Kasumi-1 (cell line): ENCODE data around the gene RPN1.
A peak's percentile ranks its signal among the peaks of the same experiment; 100 is the strongest.

ENCODE experiments used
- DNase-seq, 2 experiments: peaks; one replicate each; lab custom pipeline; 2025; lab: John Stamatoyannopoulos, UW

RPN1 gene

GRCh38 chr3:128648940-128649663, 1.5 kb downstream of the RPN1 start:
- no peak for DNase-seq

- DNase-seq = no peak
These were observed 2.2 kb downstream of the RPN1 start for GRCh38 chr3:128648402-128648801.

- no peak for DNase-seq
These were observed 3.3 kb downstream of the RPN1 start for GRCh38 chr3:128647307-128647706.

- DNase-seq = no peak
These were observed 16.5 kb downstream of the RPN1 start for GRCh38 chr3:128634075-128634611.

- DNase-seq = no peak
These were observed 18.3 kb downstream of the RPN1 start for GRCh38 chr3:128632301-128632700.

- no peak for DNase-seq
These were observed 20.7 kb downstream of the RPN1 start for GRCh38 chr3:128629936-128630335.

- no peak for DNase-seq
These were observed 25.1 kb downstream of the RPN1 start for GRCh38 chr3:128625409-128625945.

GRCh38 chr3:128624526-128625138, 26.0 kb downstream of the RPN1 start:
- no peak for DNase-seq

GRCh38 chr3:128623762-128624176, 26.8 kb downstream of the RPN1 start:
- DNase-seq = no peak

GRCh38 chr3:128621931-128622330, 28.7 kb downstream of the RPN1 start:
- DNase-seq = no peak

GRCh38 chr3:128621234-128621633, 29.4 kb downstream of the RPN1 start:
- DNase-seq = no peak

GRCh38 chr3:128620268-128620691, 30.3 kb downstream of the RPN1 start:
- DNase-seq = no peak

GRCh38 chr3:128619146-128619890, 31.3 kb downstream of the RPN1 start:
- peak; percentile 15 to 23 for DNase-seq

GRCh38 chr3:128618398-128618726, 32.3 kb downstream of the RPN1 start:
- DNase-seq = no peak

- peak; percentile 96 to 97 for DNase-seq
These were observed 32.8 kb downstream of the RPN1 start for GRCh38 chr3:128617557-128618397.

- no peak for DNase-seq
These were observed 33.4 kb downstream of the RPN1 start for GRCh38 chr3:128617270-128617556.

GRCh38 chr3:128616516-128617269, 33.9 kb downstream of the RPN1 start:
- no peak for DNase-seq

- DNase-seq = no peak
These were observed 36.5 kb downstream of the RPN1 start for GRCh38 chr3:128614076-128614475.

GRCh38 chr3:128613083-128613829, 37.4 kb downstream of the RPN1 start:
- no peak for DNase-seq

- no peak for DNase-seq
These were observed 40.1 kb downstream of the RPN1 start for GRCh38 chr3:128610451-128611070.
